ENCODE results near the gene KCNG3.

Gene KCNG3

DNA sequence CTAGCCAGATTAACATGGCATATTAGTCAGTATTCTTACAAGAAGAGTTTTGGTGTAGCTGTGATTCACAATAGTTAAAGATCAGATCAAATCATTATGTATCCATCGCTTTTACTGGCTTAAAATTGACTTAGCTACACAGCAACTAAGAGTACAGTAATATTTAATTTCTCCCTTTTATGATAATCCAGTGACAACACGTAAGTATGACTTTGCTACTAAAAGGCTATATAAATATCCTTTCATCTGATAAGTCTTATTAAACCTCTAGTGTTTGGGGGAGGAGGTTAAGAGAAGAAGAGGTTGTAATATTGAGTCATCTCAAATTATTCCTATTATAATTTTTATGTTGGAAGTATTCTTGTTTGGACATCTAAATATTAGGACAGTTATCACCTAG, 51.0 kb downstream of the KCNG3 start:
- Histone ChIP-seq H3K27ac (ENCODE audit: low read depth, low read length) (no peak overlapping the region), H3K27me3 (ENCODE audit: control insufficient read depth, low read length) (peaks cover 14% of the 10 kb centered on the region), H4K20me1 (ENCODE audit: control insufficient read depth, insufficient read depth, low read depth, low read length) (no peaks in the 10 kb centered on the region)

DNA sequence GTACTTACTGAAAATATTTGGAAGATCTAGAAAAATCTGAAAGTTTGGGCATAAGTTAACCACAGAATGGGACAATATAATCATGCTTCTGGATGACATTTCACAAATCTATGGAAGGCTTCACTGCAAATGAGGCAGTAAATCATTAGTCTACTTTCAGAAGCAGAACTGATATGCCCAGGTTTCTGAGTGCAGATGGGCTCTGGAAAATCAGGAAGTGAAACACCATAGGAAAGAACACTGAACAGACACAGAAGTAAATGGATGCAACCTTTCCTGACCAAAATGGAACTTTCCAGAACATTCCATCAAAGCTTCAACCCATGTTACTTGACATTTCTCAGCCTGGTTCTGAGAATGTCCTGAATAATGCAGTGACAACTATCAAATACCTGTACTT, 55.1 kb downstream of the KCNG3 start:
- H3K4me2 ChIP-seq (ENCODE audit: low read length) = no peak overlapping the region
- H3K79me2 ChIP-seq (ENCODE audit: control insufficient read depth, low read length) = no peaks in the 10 kb centered on the region
- H3K4me1 ChIP-seq (ENCODE audit: control insufficient read depth, low read length) = no peaks in the 10 kb centered on the region
- no peaks in the 10 kb centered on the region for H4K20me1 ChIP-seq (ENCODE audit: control insufficient read depth, insufficient read depth, low read depth, low read length)
- H3K4me3 ChIP-seq (ENCODE audit: low read length) = no peak overlapping the region
- H3K27ac ChIP-seq (ENCODE audit: low read depth, low read length) = no peak overlapping the region
- H3K9me2 ChIP-seq (replicated peaks; ENCODE audit: control insufficient read depth, low read length) = no peaks in the 10 kb centered on the region
- H3K36me3 ChIP-seq (ENCODE audit: control insufficient read depth, low read length) = no peaks in the 10 kb centered on the region
- H3K27me3 ChIP-seq (ENCODE audit: control insufficient read depth, low read length) = peaks cover 11% of the 10 kb centered on the region
- H3K9me3 ChIP-seq (ENCODE audit: control insufficient read depth, insufficient read depth, low read length) = no peaks in the 10 kb centered on the region
- no peaks in the 10 kb centered on the region for H3F3A ChIP-seq (ENCODE audit: control insufficient read depth, insufficient read depth)
- TF ChIP-seq, protein P1, sequence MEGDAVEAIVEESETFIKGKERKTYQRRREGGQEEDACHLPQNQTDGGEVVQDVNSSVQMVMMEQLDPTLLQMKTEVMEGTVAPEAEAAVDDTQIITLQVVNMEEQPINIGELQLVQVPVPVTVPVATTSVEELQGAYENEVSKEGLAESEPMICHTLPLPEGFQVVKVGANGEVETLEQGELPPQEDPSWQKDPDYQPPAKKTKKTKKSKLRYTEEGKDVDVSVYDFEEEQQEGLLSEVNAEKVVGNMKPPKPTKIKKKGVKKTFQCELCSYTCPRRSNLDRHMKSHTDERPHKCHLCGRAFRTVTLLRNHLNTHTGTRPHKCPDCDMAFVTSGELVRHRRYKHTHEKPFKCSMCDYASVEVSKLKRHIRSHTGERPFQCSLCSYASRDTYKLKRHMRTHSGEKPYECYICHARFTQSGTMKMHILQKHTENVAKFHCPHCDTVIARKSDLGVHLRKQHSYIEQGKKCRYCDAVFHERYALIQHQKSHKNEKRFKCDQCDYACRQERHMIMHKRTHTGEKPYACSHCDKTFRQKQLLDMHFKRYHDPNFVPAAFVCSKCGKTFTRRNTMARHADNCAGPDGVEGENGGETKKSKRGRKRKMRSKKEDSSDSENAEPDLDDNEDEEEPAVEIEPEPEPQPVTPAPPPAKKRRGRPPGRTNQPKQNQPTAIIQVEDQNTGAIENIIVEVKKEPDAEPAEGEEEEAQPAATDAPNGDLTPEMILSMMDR (IDR thresholded peaks at IDR 0.05; ENCODE audit: low read depth, low read length, poor library complexity, severe bottlenecking) = no peak
- TF ChIP-seq EZH2phosphoT487 (IDR thresholded peaks at IDR 0.05; ENCODE audit: borderline replicate concordance, low read length) = no peak

More for the DNA sequence above, 51.0 kb downstream of the KCNG3 start:
- H3K9me2 ChIP-seq (replicated peaks; ENCODE audit: control insufficient read depth, low read length) = no peaks in the 10 kb centered on the region
- no peaks in the 10 kb centered on the region for H3F3A ChIP-seq (ENCODE audit: control insufficient read depth, insufficient read depth)
- H3K9me3 ChIP-seq (ENCODE audit: control insufficient read depth, insufficient read depth, low read length) = no peaks in the 10 kb centered on the region
- H3K79me2 ChIP-seq (ENCODE audit: control insufficient read depth, low read length) = no peaks in the 10 kb centered on the region
- no peak overlapping the region for H3K4me2 ChIP-seq (ENCODE audit: low read length)
- no peaks in the 10 kb centered on the region for H3K36me3 ChIP-seq (ENCODE audit: control insufficient read depth, low read length)
- no peaks in the 10 kb centered on the region for H3K4me1 ChIP-seq (ENCODE audit: control insufficient read depth, low read length)
- no peak overlapping the region for H3K4me3 ChIP-seq (ENCODE audit: low read length)
- TF ChIP-seq, protein P1 (IDR thresholded peaks at IDR 0.05; ENCODE audit: low read depth, low read length, poor library complexity, severe bottlenecking) = no peak
- TF ChIP-seq EZH2phosphoT487 (IDR thresholded peaks at IDR 0.05; ENCODE audit: borderline replicate concordance, low read length) = no peak

- Histone ChIP-seq H3K79me2 (ENCODE audit: control insufficient read depth, low read length) (no peaks in the 10 kb centered on the region), H3K9me3 (ENCODE audit: control insufficient read depth, insufficient read depth, low read length) (no peaks in the 10 kb centered on the region), H4K20me1 (ENCODE audit: control insufficient read depth, insufficient read depth, low read depth, low read length) (no peaks in the 10 kb centered on the region), H3K9me2 (replicated peaks; ENCODE audit: control insufficient read depth, low read length) (no peaks in the 10 kb centered on the region), H3K4me2 (ENCODE audit: low read length) (no peak overlapping the region), H3K4me3 (ENCODE audit: low read length) (no peak overlapping the region), H3F3A (ENCODE audit: control insufficient read depth, insufficient read depth) (no peaks in the 10 kb centered on the region), H3K27ac (ENCODE audit: low read depth, low read length) (no peak overlapping the region), H3K36me3 (ENCODE audit: control insufficient read depth, low read length) (no peaks in the 10 kb centered on the region), H3K4me1 (ENCODE audit: control insufficient read depth, low read length) (no peaks in the 10 kb centered on the region), H3K27me3 (ENCODE audit: control insufficient read depth, low read length) (peaks cover 11% of the 10 kb centered on the region)
- TF ChIP-seq EZH2phosphoT487 (IDR thresholded peaks at IDR 0.05; ENCODE audit: borderline replicate concordance, low read length) = no peak
- TF ChIP-seq, protein P1 (IDR thresholded peaks at IDR 0.05; ENCODE audit: low read depth, low read length, poor library complexity, severe bottlenecking) = no peak
Observed at GRCh38 chr2:42436370-42436769, 57.4 kb downstream of the KCNG3 start.

DNA sequence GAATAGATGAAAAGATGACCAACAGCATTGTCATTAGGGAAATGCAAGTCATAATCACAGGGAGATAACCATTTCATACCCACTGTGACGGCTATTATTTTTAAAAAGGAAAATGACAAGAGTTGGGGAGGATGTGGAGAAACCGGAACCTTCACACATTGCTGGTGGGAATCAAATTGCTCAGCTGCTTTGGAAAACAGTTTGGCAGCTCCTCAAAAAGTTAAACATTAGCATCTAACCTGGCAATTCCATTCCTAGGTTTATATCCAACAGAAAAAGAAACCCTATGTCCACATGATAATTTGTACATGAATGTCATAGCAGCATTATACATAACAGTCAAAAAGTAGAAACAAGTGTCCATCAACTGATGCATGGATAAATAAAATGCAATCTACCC, 58.2 kb downstream of the KCNG3 start:
- Histone ChIP-seq H3K4me3 (ENCODE audit: low read length) (no peak overlapping the region), H4K20me1 (ENCODE audit: control insufficient read depth, insufficient read depth, low read depth, low read length) (no peaks in the 10 kb centered on the region), H3K4me1 (ENCODE audit: control insufficient read depth, low read length) (no peaks in the 10 kb centered on the region), H3K79me2 (ENCODE audit: control insufficient read depth, low read length) (no peaks in the 10 kb centered on the region), H3K27me3 (ENCODE audit: control insufficient read depth, low read length) (peaks cover 11% of the 10 kb centered on the region), H3K9me2 (replicated peaks; ENCODE audit: control insufficient read depth, low read length) (no peaks in the 10 kb centered on the region), H3K27ac (ENCODE audit: low read depth, low read length) (no peak overlapping the region), H3K36me3 (ENCODE audit: control insufficient read depth, low read length) (no peaks in the 10 kb centered on the region), H3F3A (ENCODE audit: control insufficient read depth, insufficient read depth) (no peaks in the 10 kb centered on the region), H3K9me3 (ENCODE audit: control insufficient read depth, insufficient read depth, low read length) (no peaks in the 10 kb centered on the region), H3K4me2 (ENCODE audit: low read length) (no peak overlapping the region)
- TF ChIP-seq, protein P1 (IDR thresholded peaks at IDR 0.05; ENCODE audit: low read depth, low read length, poor library complexity, severe bottlenecking) = no peak
- no peak for TF ChIP-seq EZH2phosphoT487 (IDR thresholded peaks at IDR 0.05; ENCODE audit: borderline replicate concordance, low read length)
